GM19397 (cell line): Measurements from ENCODE around the gene ZC3H6.

ENCODE experiments used
- ATAC-seq: cut with Tn5 transposase; IDR thresholded peaks from one replicate; pipeline ENCODE4 v1.9.1; 2021; ENCODE audit warnings: mild to moderate bottlenecking, moderate library complexity; ENCODE audit not compliant: unreplicated experiment

ZC3H6 gene, protein sequence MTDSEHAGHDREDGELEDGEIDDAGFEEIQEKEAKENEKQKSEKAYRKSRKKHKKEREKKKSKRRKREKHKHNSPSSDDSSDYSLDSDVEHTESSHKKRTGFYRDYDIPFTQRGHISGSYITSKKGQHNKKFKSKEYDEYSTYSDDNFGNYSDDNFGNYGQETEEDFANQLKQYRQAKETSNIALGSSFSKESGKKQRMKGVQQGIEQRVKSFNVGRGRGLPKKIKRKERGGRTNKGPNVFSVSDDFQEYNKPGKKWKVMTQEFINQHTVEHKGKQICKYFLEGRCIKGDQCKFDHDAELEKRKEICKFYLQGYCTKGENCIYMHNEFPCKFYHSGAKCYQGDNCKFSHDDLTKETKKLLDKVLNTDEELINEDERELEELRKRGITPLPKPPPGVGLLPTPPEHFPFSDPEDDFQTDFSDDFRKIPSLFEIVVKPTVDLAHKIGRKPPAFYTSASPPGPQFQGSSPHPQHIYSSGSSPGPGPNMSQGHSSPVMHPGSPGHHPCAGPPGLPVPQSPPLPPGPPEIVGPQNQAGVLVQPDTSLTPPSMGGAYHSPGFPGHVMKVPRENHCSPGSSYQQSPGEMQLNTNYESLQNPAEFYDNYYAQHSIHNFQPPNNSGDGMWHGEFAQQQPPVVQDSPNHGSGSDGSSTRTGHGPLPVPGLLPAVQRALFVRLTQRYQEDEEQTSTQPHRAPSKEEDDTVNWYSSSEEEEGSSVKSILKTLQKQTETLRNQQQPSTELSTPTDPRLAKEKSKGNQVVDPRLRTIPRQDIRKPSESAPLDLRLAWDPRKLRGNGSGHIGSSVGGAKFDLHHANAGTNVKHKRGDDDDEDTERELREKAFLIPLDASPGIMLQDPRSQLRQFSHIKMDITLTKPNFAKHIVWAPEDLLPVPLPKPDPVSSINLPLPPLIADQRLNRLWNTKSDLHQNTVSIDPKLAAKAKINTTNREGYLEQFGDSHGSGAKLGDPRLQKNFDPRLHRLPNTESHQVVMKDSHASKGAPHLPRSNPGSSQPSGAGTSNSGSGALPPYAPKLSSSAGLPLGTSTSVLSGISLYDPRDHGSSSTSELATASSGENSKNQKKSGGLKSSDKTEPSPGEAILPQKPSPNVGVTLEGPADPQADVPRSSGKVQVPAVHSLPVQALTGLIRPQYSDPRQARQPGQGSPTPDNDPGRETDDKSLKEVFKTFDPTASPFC

GRCh38 chr2:112275311-112275886 lies at the start of gene ZC3H6:
ZC3H6 (plus strand) TSS chr2:112275597; CDS start chr2:112275995, 398 bp downstream.
- peak; percentile 94 for ATAC-seq

- ATAC-seq, result no peak
These were observed 46.0 kb upstream of the ZC3H6 start for GRCh38 chr2:112229348-112229747.

- ATAC-seq, result no peak
These were observed 45.0 kb upstream of the ZC3H6 start for GRCh38 chr2:112230371-112230770.

DNA sequence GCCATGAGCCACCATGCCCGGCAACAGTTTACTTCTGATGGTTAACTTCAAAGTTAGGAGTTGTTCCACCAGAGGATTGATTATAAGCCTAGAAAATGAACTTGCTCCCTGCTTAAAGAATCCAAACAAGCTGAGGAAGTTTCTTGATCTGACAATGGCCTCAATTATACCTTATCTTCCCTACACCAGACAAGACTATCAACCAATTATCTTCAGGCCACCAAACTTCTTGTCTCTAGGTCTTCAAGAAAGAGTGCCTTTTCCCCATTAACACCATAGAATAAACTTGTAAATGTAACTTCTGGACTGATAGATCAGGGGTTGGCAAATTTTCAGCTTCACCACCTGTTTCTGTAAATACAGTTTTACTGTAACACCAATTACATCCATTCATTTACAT lies 35.5 kb upstream of the ZC3H6 start:
- ATAC-seq, result no peak

- no peak for ATAC-seq
These were observed 33.0 kb upstream of the ZC3H6 start for GRCh38 chr2:112242384-112242783.

DNA sequence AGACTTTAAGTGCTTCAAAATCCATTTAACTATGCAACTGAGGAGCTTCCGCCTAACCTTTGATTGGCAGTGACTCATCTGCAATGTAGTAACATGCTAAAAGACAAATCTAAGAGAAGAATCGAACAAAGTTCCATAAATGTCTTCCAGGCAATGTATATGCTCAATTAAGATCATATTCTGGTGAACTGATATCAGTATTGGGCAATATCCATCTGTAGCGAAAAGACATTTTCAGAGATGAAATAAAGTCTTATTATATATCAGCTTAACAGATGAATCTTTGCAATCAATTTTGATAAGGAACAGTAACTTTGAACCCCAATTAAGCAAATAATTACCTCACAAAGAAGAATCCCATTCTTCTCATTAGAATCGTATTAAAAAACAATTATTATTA lies 32.2 kb upstream of the ZC3H6 start:
- ATAC-seq, result no peak

DNA sequence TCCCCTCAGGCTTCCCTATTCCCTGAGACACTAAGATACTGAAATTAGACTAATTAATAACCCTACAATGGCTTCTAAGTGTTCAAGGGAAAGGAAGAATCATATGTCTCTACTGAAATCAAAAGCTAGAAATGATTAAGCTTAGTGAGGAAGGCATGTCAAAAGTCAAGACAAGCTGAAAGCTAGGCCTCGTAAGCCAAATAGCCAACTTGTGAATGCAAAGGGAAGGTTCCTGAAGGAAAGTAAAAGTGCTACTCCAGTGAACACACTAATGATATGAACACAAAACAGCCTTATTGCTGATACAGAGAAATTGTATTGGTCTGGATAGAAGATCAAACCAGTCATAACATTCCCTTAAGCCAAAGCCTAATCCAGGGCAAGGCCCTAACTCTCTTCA lies 30.5 kb upstream of the ZC3H6 start:
- no peak for ATAC-seq

DNA sequence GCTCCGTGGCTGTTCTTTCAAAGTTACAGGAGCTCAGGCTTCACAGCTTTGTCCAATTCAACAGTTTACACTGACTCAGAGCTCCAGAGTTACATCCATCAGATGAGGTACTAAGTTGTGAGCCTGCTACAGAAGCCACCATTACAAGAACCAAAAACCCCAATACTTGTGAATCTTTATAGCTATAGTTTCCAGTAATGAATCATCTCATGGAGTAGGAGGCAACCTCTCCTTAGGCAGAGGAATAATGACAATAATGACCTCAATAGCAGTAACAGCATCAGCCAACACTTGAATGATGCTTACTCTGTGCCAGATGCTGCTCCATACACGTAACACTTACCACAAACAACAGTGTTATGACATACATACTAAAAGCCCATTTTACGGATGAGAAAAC lies 24.1 kb upstream of the ZC3H6 start:
- no peak for ATAC-seq

DNA sequence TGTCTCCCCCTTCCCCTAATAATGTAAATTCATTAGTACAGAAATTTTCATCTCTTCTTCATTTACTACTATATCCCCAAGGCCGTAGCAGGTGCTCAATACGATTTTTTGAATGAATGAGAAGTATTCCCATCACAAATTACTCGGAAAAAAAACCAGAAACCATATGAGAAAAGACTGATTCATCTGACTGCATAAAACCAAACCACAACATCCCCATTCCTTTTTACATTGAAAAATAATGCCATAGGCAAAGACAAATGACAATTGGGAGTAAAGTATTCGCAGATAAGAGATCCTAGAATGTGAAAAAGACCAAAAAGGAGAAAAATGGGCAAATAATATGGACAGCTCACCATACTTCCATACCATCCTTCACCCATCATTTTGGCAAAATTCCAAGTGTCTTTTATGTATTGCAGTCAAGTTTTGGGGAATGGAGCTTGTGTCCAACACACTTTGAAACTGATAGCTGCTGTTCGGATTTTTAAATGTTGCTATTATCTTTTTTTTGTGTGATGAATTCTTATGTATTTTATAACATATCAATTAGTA lies 22.1 kb upstream of the ZC3H6 start:
- ATAC-seq, result no peak

DNA sequence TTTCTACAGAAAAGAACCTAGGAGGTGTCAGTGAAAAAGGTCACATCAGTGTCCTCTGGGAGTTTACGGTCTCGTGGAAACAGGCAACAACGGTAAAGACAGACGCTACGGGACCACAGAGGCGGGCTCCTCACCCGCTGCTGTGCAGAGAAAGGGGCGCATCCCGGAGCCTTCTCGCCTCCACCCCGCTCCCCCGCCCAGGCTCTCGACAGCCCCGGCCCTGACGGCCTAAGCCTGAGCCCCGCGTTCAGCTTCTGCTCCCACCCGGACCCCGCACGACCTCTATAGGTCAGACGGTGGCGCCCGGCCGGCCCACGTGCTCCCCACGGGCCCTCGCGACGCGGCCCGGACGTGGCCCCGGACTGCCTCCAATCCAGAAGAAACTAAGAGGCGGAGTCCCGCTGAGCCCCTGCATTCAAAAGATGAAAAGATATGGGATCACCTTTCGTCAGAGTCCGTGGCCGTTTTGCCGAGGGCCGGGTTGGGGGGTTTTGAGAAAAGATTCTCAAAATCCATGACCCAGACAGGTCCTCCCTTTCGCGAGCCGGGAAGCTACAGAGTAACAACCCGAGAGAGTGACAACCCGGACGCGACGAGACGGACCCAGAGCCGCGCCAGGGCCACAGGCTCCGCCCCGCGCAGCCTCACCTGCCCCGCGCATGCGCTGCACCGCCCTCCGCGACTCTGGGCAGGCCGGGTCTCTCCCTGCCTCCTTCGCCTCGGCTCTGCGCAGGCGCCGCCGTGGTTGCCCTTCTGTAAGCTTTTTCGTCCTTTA lies 20.7 kb upstream of the ZC3H6 start, which contains the start of gene ZC3H8:
TSS of gene ZC3H8 (minus strand) at position 577 of the 775 bp plus-strand sequence. CDS start at position 516, 61 bp downstream.
- ATAC-seq, result peak; percentile 91

DNA sequence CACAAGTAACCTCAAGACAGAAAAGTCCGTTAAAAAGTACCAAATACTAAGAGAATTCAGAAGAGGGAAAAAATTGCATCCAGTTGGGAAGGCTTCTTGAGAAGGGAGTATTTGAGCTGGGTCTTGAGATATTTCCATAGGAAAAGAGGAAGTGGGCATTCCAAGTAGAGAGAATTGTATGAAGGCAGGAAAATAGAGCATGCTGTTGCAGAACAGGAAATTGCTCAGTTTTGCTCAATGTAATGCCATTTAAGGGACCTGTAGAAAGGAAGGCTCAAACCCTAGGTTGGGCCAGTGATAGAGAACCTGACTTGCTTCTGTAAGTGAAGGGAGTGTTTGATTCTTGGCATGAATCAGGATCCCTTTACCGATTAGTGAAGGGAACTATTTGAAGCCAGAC lies 19.5 kb upstream of the ZC3H6 start:
- ATAC-seq, result no peak

- ATAC-seq, result no peak
These were observed 18.7 kb upstream of the ZC3H6 start for GRCh38 chr2:112256654-112257053.

DNA sequence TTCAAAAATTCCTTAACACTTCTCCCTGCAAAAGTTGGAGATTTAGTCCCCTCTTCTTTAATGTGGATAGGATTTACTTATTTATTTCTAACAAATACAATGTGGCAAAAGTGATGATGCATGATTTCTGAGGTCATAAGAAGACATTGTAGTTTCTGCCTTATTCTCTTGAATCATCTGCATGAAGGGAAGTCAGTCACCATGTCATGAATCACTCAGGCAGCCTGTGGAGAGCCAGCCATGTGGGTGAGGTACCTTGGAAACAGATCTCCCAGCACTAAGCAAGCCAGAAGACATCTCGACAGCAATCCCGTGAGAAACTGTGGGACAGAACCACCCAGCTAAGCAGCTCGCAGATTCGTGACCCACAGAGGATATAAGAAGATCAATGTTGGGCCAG lies 17.8 kb upstream of the ZC3H6 start:
- no peak for ATAC-seq

DNA sequence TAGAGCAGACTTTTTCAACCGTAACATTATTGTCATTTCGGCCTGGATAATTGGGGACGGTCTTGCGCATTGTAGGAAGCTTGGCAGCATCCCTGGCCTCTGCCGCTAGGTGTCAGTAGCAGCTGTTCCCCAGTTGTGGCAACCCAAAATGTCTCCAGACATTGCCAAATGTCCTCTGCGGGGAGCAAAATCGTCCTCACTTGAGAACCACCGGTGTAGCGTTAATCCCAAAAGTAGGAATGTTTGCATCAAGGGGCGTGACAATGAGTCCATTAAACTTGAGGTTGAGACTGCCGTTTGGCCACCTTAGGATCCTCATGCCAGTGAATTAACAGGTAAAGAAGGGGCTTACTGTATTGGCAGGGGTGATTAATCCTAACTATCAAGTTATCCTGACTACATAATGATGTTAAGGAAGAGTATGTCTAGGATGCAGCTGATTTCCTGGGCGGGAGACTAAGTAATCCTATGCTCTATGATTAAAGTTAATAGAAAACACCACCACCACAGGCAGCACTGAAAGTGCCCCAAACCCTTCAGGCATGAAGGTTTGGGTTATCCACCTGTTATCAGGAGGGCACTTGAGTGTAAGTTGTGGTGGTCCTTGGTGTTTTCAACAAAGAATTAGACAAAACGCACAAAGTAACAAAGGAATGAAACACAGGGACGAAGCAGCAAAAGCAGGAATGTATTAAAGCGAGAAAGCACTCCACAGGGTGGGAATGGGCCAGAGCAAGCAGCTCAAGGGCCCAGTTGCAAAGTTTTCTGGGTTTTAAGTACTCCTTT lies 15.7 kb upstream of the ZC3H6 start:
- no peak for ATAC-seq

- ATAC-seq, result no peak
These were observed 15.1 kb upstream of the ZC3H6 start for GRCh38 chr2:112260295-112260625.

- no peak for ATAC-seq
These were observed 12.5 kb upstream of the ZC3H6 start for GRCh38 chr2:112262876-112263275.

DNA sequence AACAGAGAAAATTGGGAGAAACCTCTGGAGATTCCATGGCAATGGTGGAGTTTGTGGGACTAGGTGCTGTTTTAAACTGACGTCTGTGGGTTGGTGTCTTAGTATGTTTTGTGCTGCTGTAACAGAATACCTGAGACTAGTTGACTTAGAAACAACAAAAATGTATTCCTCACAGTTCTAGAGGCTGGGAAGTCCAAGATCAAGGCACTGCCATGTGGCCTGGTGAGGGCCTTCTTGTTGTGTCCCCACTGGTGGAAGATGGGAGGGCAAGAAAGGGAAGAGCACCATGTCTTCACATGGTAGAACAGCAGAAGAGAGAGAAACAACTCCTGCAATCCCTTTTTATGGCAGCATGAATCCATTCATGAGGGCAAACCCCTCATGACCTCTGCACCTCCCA lies 6.8 kb upstream of the ZC3H6 start:
- no peak for ATAC-seq

DNA sequence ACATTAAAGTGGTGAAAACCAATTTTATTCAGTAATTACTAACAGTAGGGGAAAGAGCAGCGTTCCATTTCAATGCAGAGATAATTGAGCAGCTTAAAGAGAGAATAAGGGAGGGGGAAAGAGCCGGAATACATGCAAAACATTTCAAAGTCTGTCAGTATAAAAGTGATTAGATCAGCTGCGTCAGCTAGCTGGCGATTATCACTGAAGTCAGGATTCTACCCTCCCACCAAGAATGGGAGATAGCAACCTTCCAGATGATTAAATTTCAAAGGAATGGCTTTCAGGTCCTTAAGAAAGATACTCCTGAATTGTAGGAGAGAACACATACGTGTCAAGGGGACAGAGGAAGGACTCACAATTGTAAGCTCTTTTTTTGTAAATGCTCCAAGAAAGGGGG lies 2.7 kb upstream of the ZC3H6 start:
- no peak for ATAC-seq

DNA sequence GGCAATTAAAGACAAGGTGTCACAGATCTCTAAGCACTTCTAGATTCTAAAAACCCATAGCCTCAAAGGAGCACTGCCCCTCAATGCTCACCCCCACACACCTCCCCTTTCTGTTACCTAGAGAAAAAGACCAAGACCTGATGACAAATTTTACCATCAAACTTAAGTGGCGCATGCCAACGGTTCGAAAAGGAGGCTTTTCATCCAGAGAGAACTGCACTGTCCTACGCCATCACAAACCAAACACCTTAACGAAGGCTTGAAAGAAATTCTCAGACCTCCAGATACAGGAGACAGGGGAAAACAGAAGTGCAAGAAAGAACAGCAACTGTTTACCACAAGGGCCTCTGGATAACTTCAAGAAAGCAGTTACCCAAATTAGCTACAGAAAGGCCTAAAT lies 2.0 kb upstream of the ZC3H6 start:
- no peak for ATAC-seq
